GM21619 (cell line): Measurements from ENCODE around the gene HMMR.

Experiments
- ATAC-seq: cut with Tn5 transposase; IDR thresholded peaks from one replicate; pipeline ENCODE4 v1.9.1; 2021; ENCODE audit not compliant: unreplicated experiment

The HMMR gene

GRCh38 chr5:163456840-163457239 is 3.6 kb upstream of the HMMR start:
- no peak for ATAC-seq

- no peak for ATAC-seq
These were observed 1.6 kb upstream of the HMMR start for GRCh38 chr5:163458778-163459385.

- ATAC-seq = peak; percentile 4
These were observed 992 bp upstream of the HMMR start for GRCh38 chr5:163459462-163459818.

GRCh38 chr5:163459819-163460561 is 442 bp upstream of the HMMR start, which contains the start of gene NUDCD2:
NUDCD2 (minus strand) TSS chr5:163460102; CDS start chr5:163460050, 52 bp downstream.
- ATAC-seq = peak; percentile 79

- ATAC-seq = no peak
These were observed 2.6 kb downstream of the HMMR start for GRCh38 chr5:163463063-163463435.

GRCh38 chr5:163467682-163468081 is 7.2 kb downstream of the HMMR start:
- no peak for ATAC-seq

GRCh38 chr5:163473635-163474243 is 13.3 kb downstream of the HMMR start:
- peak; percentile 77 for ATAC-seq

- ATAC-seq = no peak
These were observed 15.0 kb downstream of the HMMR start for GRCh38 chr5:163475411-163475810.

- ATAC-seq = no peak
These were observed 17.9 kb downstream of the HMMR start for GRCh38 chr5:163478126-163478981.

- no peak for ATAC-seq
These were observed 18.5 kb downstream of the HMMR start for GRCh38 chr5:163478982-163479271.

- ATAC-seq = no peak
These were observed 28.8 kb downstream of the HMMR start for GRCh38 chr5:163489055-163489744.

GRCh38 chr5:163489745-163490075 is 29.3 kb downstream of the HMMR start:
- ATAC-seq = no peak

- no peak for ATAC-seq
These were observed 35.9 kb downstream of the HMMR start for GRCh38 chr5:163496286-163496685.

GRCh38 chr5:163497315-163497714 is 36.9 kb downstream of the HMMR start:
- no peak for ATAC-seq

GRCh38 chr5:163498886-163499285 is 38.5 kb downstream of the HMMR start:
- ATAC-seq = no peak

GRCh38 chr5:163502521-163502920 is 42.1 kb downstream of the HMMR start:
- ATAC-seq = no peak

GRCh38 chr5:163503106-163504078 is 43.0 kb downstream of the HMMR start:
- ATAC-seq = no peak

GRCh38 chr5:163504079-163504931 is 43.9 kb downstream of the HMMR start:
- no peak for ATAC-seq

GRCh38 chr5:163505049-163505367 is 44.6 kb downstream of the HMMR start:
- no peak for ATAC-seq
